Liver (tissue), 9 donors: Measurements from ENCODE around the gene LSM3. TPM values are rescaled to one million over a fixed set of nuclear protein-coding genes. Genes with fewer than 3 reads are reported as not detected.

Source experiments
- DNase-seq: peaks from one replicate; pipeline ENCODE4 v3.0.0-alpha.2; 2017; ENCODE audit warnings: low spot score
- H3K27ac ChIP-seq, 2 donors: one replicate each; pipeline ENCODE4 v1.7.0; 2013; ENCODE audit warnings: inconsistent platforms in 2 of 2, low read length in 2 of 2, control low read depth in 1 of 2, low read depth in 1 of 2, mild to moderate bottlenecking in 1 of 2
- H3K27me3 ChIP-seq, 4 donors: one replicate each; pipeline versions ENCODE4 v1.6.1 to v1.7.0; 2013; ENCODE audit warnings: low read length in 3 of 4, inconsistent platforms in 1 of 4, mild to moderate bottlenecking in 1 of 4, moderate library complexity in 1 of 4; ENCODE audit not compliant: control insufficient read depth in 4 of 4, insufficient read depth in 4 of 4
- H3K36me3 ChIP-seq, 4 donors: one replicate each; pipeline versions ENCODE4 v1.6.1 to v1.7.0; 2013; ENCODE audit warnings: low read length in 3 of 4, mild to moderate bottlenecking in 3 of 4, low read depth in 1 of 4, moderate library complexity in 1 of 4; ENCODE audit not compliant: control insufficient read depth in 4 of 4, insufficient read depth in 3 of 4
- H3K4me1 ChIP-seq, 4 donors: one replicate each; pipeline versions ENCODE4 v1.6.1 to v1.7.0; 2013; ENCODE audit warnings: low read length in 3 of 4, mild to moderate bottlenecking in 3 of 4, moderate library complexity in 1 of 4; ENCODE audit not compliant: control insufficient read depth in 4 of 4, insufficient read depth in 4 of 4
- H3K4me3 ChIP-seq, 3 donors: one replicate each; pipeline versions ENCODE4 v1.6.1 to v1.7.0; 2013; ENCODE audit warnings: low read length in 3 of 3, control low read depth in 1 of 3, low read depth in 1 of 3, mild to moderate bottlenecking in 1 of 3
- H3K9ac ChIP-seq, 2 donors: one replicate each; pipeline ENCODE4 v1.7.0; 2013; ENCODE audit warnings: low read length in 2 of 2, mild to moderate bottlenecking in 2 of 2, moderate library complexity in 2 of 2, control low read depth in 1 of 2, low read depth in 1 of 2
- H3K9me3 ChIP-seq, 4 donors: one replicate each; pipeline versions ENCODE4 v1.6.1 to v1.7.0; 2013; ENCODE audit warnings: low read length in 3 of 4; ENCODE audit not compliant: control insufficient read depth in 4 of 4
- EGR1 ChIP-seq, 2 donors: IDR thresholded peaks; 2 replicates each; pipeline ENCODE4 v1.6.1; 2016 to 2018; ENCODE audit warnings: antibody characterized with exemption in 2 of 2, low read depth in 2 of 2
- FOXA1 ChIP-seq: IDR thresholded peaks from 2 replicates; pipeline ENCODE4 v1.6.1; 2016; ENCODE audit warnings: antibody characterized with exemption
- FOXA2 ChIP-seq: IDR thresholded peaks from 2 replicates; pipeline ENCODE4 v1.6.1; 2016; ENCODE audit warnings: antibody characterized with exemption
- GABPA ChIP-seq, 2 donors: IDR thresholded peaks in 1 of 2; conservative IDR thresholded peaks in 1 of 2; 2 replicates each; pipeline ENCODE4 v1.6.1; 2016; ENCODE audit warnings: antibody characterized with exemption in 2 of 2, mild to moderate bottlenecking in 1 of 2, moderate library complexity in 1 of 2
- HNF4G ChIP-seq: IDR thresholded peaks from 2 replicates; pipeline ENCODE4 v1.6.1; 2016; ENCODE audit warnings: antibody characterized with exemption
- JUND ChIP-seq, 2 donors: IDR thresholded peaks; 2 replicates each; pipeline ENCODE4 v1.6.1; 2016; ENCODE audit warnings: antibody characterized with exemption in 2 of 2
- NR2F2 ChIP-seq: IDR thresholded peaks from 2 replicates; pipeline ENCODE4 v1.6.1; 2016; ENCODE audit warnings: antibody characterized with exemption
- RAD21 ChIP-seq, 2 donors: IDR thresholded peaks; 2 replicates each; pipeline ENCODE4 v1.6.1; 2016; ENCODE audit warnings: antibody characterized with exemption in 2 of 2, mild to moderate bottlenecking in 2 of 2
- RXRA ChIP-seq, 2 donors: IDR thresholded peaks; 2 replicates each; pipeline ENCODE4 v1.6.1; 2017 to 2018; ENCODE audit warnings: antibody characterized with exemption in 2 of 2, mild to moderate bottlenecking in 1 of 2
- SP1 ChIP-seq: IDR thresholded peaks from 2 replicates; pipeline ENCODE4 v1.6.1; 2018; ENCODE audit warnings: antibody characterized with exemption, mild to moderate bottlenecking
- TAF1 ChIP-seq: conservative IDR thresholded peaks from 2 replicates; pipeline ENCODE4 v1.6.1; 2016; ENCODE audit warnings: antibody characterized with exemption, mild to moderate bottlenecking
- YY1 ChIP-seq: IDR thresholded peaks from 2 replicates; pipeline ENCODE4 v1.6.1; 2016; ENCODE audit warnings: antibody characterized with exemption, mild to moderate bottlenecking
- WGBS: extraction: QIAGEN DNeasy Blood & Tissue Kit; methylation state at CpG from one replicate; pipeline ENCODE4 v1.1.7; 2013; 5-methylcytosine and 5-hydroxymethylcytosine counted together
- polyA plus RNA-seq, 2 donors: library from polyadenylated mRNA; stranded (reverse) in 1 of 2; unstranded in 1 of 2; fragments of 200-250 nt in 1 of 2; fragments of >200 nt in 1 of 2; fragmentation: Nextera tagmentation in 1 of 2; extraction: Ambion mirVana in 1 of 2; gene quantifications; one replicate each; pipeline versions ENCODE4 v1.2.1 to v1.2.3, GENCODE V29; 2013 to 2015
- total RNA-seq, 2 donors: library from RNA; depleted of rRNA; stranded (reverse); fragments of >200 nt; gene quantifications; one replicate each; pipeline ENCODE4 v1.2.3, GENCODE V29; 2014
- TF ChIP-seq, protein P1 (sequence below): fragments of 150-350 bp; IDR thresholded peaks from 2 replicates; pipeline ENCODE4 v1.5.1; 2017; ENCODE audit warnings: improper control_type of control experiment, low read depth, low read length; ENCODE audit not compliant: missing input control
- TF ChIP-seq, protein P2 (sequence below): IDR thresholded peaks from 2 replicates; pipeline ENCODE4 v1.6.1; 2016; ENCODE audit warnings: antibody characterized with exemption
- TF ChIP-seq, protein P3 (sequence below): IDR thresholded peaks from 2 replicates; pipeline ENCODE4 v1.6.1; 2016; ENCODE audit warnings: antibody characterized with exemption
- TF ChIP-seq, protein P4 (sequence below): IDR thresholded peaks from 2 replicates; pipeline ENCODE4 v1.6.1; 2016; ENCODE audit warnings: antibody characterized with exemption, mild to moderate bottlenecking
- donor health status: healthy.
- donor health status: healthy.
- donor health status: healthy.
- donor health status: healthy.
- donor health status: healthy.

LSM3 gene
- total and polyA plus RNA-seq, 4 donors, result 3.7 to 17.0 (median 5.0) TPM

DNA sequence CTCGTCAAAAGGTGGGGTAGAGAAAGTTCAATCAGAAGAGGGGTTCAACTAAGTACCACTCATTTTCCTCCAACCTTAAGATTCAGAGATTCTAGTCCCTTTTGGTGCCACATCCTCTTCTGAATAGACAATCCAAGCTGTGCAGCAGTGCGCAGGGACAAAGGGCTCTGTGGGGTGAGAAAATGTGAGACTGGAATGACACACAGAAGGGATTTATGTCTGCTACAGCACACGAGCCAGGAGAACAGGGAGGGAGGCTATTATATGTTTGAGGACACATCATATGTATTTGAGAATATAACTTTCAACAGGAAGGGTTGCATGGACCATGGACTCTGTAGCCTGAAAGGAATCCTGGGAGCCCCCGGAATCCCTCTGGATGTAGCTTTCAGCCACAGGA, 33.0 kb downstream of the LSM3 start (continued):
- TF ChIP-seq, protein P1, sequence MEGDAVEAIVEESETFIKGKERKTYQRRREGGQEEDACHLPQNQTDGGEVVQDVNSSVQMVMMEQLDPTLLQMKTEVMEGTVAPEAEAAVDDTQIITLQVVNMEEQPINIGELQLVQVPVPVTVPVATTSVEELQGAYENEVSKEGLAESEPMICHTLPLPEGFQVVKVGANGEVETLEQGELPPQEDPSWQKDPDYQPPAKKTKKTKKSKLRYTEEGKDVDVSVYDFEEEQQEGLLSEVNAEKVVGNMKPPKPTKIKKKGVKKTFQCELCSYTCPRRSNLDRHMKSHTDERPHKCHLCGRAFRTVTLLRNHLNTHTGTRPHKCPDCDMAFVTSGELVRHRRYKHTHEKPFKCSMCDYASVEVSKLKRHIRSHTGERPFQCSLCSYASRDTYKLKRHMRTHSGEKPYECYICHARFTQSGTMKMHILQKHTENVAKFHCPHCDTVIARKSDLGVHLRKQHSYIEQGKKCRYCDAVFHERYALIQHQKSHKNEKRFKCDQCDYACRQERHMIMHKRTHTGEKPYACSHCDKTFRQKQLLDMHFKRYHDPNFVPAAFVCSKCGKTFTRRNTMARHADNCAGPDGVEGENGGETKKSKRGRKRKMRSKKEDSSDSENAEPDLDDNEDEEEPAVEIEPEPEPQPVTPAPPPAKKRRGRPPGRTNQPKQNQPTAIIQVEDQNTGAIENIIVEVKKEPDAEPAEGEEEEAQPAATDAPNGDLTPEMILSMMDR, result no peak

DNA sequence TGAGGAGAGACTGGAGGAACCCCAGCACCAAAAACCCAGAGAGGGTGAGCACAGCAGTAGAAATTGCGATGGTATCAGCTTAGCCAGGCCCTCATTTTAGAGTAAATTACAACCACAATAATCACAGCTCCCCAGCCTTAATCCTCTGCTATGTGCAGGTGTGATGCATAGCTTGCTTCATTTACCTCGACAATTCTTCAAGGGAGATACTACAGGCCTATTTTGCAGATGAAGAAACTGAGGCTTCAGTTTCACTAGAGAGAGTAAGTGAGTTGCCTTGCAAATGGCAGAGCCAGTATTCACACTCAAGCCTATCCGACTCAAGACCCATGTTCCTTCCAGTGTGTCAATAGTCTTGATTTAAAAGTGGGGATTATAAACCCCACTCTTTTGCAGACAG, 33.4 kb downstream of the LSM3 start:
- Histone ChIP-seq H3K4me1 (no peaks in the 10 kb centered on the region), H3K36me3 (no peaks in the 10 kb centered on the region), H3K9ac (no peak overlapping the region), H3K27ac (no peak overlapping the region), H3K9me3 (no peaks in the 10 kb centered on the region), H3K27me3 (no peaks in the 10 kb centered on the region), H3K4me3 (no peak overlapping the region)
- 93% methylated on average over 3 of the region's 3 CpGs for WGBS
- TF ChIP-seq, protein P2, sequence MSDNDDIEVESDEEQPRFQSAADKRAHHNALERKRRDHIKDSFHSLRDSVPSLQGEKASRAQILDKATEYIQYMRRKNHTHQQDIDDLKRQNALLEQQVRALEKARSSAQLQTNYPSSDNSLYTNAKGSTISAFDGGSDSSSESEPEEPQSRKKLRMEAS, result no peak
- TF ChIP-seq GABPA (IDR thresholded peaks at IDR 0.05 in 1 of 2, conservative IDR thresholded peaks at IDR 0.05 in 1 of 2) (no peak), JUND (IDR thresholded peaks at IDR 0.05) (no peak), RAD21 (IDR thresholded peaks at IDR 0.05) (no peak)
- TF ChIP-seq, protein P1, result no peak
- no peak for DNase-seq

DNA sequence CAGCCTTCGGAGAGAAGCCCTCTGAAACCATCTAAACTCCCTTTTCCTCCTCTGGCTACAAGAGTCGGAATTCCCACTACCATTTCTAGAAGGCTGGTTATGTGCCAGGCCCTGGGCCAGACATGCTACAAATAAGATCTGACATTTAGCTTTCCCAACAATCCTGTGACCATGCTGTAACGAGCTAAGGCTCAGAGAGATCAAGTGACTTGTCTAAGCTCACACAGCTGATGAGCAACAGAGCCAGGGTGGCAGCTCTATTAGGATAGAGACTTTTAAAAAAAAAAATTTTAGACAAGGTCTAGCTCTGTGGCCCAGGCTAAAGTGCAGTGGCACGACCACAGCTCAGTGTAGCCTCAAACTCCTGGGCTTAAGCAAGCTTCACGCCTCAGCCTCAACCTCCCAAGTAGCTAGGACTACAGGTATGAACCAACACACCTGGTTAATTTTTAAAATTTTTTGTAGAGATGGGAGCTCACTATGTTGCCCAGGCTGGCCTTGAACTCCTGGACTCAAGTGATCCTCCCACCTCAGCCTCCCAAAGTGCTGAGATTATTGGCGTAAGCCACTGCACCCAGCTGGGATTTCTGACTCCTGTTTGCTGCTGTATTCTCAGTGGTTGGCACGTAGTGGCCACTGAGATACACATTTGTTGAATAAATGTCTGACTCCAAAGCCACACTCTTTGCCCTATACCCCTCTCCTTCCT, 34.6 kb downstream of the LSM3 start:
- Histone ChIP-seq H3K27ac (no peak overlapping the region), H3K27me3 (no peaks in the 10 kb centered on the region), H3K9me3 (no peaks in the 10 kb centered on the region), H3K4me1 (no peaks in the 10 kb centered on the region), H3K36me3 (no peaks in the 10 kb centered on the region), H3K9ac (no peak overlapping the region), H3K4me3 (no peak overlapping the region)
- 95% methylated on average over 7 of the region's 7 CpGs for WGBS
- DNase-seq, result no peak
- TF ChIP-seq NR2F2, result no peak
- TF ChIP-seq GABPA (IDR thresholded peaks at IDR 0.05 in 1 of 2, conservative IDR thresholded peaks at IDR 0.05 in 1 of 2), result no peak
- TF ChIP-seq TAF1, result no peak
- TF ChIP-seq, protein P3, sequence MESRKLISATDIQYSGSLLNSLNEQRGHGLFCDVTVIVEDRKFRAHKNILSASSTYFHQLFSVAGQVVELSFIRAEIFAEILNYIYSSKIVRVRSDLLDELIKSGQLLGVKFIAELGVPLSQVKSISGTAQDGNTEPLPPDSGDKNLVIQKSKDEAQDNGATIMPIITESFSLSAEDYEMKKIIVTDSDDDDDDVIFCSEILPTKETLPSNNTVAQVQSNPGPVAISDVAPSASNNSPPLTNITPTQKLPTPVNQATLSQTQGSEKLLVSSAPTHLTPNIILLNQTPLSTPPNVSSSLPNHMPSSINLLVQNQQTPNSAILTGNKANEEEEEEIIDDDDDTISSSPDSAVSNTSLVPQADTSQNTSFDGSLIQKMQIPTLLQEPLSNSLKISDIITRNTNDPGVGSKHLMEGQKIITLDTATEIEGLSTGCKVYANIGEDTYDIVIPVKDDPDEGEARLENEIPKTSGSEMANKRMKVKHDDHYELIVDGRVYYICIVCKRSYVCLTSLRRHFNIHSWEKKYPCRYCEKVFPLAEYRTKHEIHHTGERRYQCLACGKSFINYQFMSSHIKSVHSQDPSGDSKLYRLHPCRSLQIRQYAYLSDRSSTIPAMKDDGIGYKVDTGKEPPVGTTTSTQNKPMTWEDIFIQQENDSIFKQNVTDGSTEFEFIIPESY, result no peak
- TF ChIP-seq RXRA (IDR thresholded peaks at IDR 0.05), result no peak
- no peak for TF ChIP-seq HNF4G
- no peak for TF ChIP-seq YY1
- TF ChIP-seq EGR1 (IDR thresholded peaks at IDR 0.05; ENCODE audit: low read depth in 2 of 2), result no peak
- TF ChIP-seq, protein P1, result no peak
- TF ChIP-seq, protein P4, sequence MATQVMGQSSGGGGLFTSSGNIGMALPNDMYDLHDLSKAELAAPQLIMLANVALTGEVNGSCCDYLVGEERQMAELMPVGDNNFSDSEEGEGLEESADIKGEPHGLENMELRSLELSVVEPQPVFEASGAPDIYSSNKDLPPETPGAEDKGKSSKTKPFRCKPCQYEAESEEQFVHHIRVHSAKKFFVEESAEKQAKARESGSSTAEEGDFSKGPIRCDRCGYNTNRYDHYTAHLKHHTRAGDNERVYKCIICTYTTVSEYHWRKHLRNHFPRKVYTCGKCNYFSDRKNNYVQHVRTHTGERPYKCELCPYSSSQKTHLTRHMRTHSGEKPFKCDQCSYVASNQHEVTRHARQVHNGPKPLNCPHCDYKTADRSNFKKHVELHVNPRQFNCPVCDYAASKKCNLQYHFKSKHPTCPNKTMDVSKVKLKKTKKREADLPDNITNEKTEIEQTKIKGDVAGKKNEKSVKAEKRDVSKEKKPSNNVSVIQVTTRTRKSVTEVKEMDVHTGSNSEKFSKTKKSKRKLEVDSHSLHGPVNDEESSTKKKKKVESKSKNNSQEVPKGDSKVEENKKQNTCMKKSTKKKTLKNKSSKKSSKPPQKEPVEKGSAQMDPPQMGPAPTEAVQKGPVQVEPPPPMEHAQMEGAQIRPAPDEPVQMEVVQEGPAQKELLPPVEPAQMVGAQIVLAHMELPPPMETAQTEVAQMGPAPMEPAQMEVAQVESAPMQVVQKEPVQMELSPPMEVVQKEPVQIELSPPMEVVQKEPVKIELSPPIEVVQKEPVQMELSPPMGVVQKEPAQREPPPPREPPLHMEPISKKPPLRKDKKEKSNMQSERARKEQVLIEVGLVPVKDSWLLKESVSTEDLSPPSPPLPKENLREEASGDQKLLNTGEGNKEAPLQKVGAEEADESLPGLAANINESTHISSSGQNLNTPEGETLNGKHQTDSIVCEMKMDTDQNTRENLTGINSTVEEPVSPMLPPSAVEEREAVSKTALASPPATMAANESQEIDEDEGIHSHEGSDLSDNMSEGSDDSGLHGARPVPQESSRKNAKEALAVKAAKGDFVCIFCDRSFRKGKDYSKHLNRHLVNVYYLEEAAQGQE, result no peak
- TF ChIP-seq, protein P2, result no peak
- TF ChIP-seq JUND (IDR thresholded peaks at IDR 0.05), result no peak
- no peak for TF ChIP-seq SP1
- no peak for TF ChIP-seq FOXA1
- no peak for TF ChIP-seq FOXA2
- TF ChIP-seq RAD21 (IDR thresholded peaks at IDR 0.05), result no peak
